Ovary (tissue), 9 donors: Measurements from ENCODE around the gene SELENOW. TPM values are rescaled to one million over a fixed set of nuclear protein-coding genes. Genes with fewer than 3 reads are reported as not detected.
"Not testable (repeated sequence)": the region's sequence is repeated elsewhere in the genome, so short reads cannot be mapped to it uniquely, and the experiment has no call there.

Source experiments
- DNase-seq, 5 donors: peaks; one replicate each; pipeline ENCODE4 v3.0.0-alpha.2; 2019 to 2020
- H3K27ac ChIP-seq, 2 donors: fragments of 200-600 bp; one replicate each; pipeline versions ENCODE4 v1.5.1 to v1.8.0; 2019 to 2022
- H3K27me3 ChIP-seq: fragments of 200-600 bp; one replicate; pipeline ENCODE4 v1.8.0; 2022
- H3K36me3 ChIP-seq: fragments of 200-600 bp; sonication (generic); one replicate; pipeline ENCODE4 v1.5.1; 2019
- H3K4me1 ChIP-seq: one replicate; pipeline ENCODE4 v1.8.1; 2013; ENCODE audit warnings: mild to moderate bottlenecking, moderate library complexity; ENCODE audit not compliant: insufficient read depth
- H3K4me3 ChIP-seq: fragments of 200-600 bp; sonication (generic); one replicate; pipeline ENCODE4 v1.5.1; 2017
- H3K9me3 ChIP-seq, 2 donors: fragments of 200-600 bp in 1 of 2; sonication (generic) in 1 of 2; one replicate each; pipeline versions ENCODE4 v1.5.1 to v1.8.1; 2013 to 2019; ENCODE audit warnings: mild to moderate bottlenecking in 1 of 2, moderate library complexity in 1 of 2
- CTCF ChIP-seq, 3 donors: fragments of 450-650 bp in 2 of 3; fragments of 200-600 bp in 1 of 3; IDR thresholded peaks; one replicate each; pipeline versions ENCODE4 v1.5.1 to v1.8.0; 2016 to 2022; ENCODE audit warnings: antibody characterized with exemption in 3 of 3, mild to moderate bottlenecking in 1 of 3
- EP300 ChIP-seq: sonication (generic); formaldehyde crosslinking; IDR thresholded peaks from one replicate; pipeline ENCODE4 v1.6.1; 2017; ENCODE audit warnings: antibody characterized with exemption
- POLR2A ChIP-seq: fragments of 450-650 bp; IDR thresholded peaks from one replicate; pipeline ENCODE4 v1.6.1; 2017; ENCODE audit warnings: antibody characterized with exemption, mild to moderate bottlenecking, moderate library complexity
- WGBS, 3 donors: extraction: QIAGEN DNeasy Blood & Tissue Kit in 1 of 3; methylation state at CpG; one replicate each; pipeline versions ENCODE4 v1.1.5 to v1.1.7; 2013 to 2017; 5-methylcytosine and 5-hydroxymethylcytosine counted together
- intact Hi-C, 4 donors: fragments of 100-400 bp; cut with DNase I; formaldehyde crosslinking; loops; one replicate each; pipeline versions ENCODE4 v1.11.0 to v1.15.1; 2022 to 2023
- polyA plus RNA-seq, 2 donors: library from polyadenylated mRNA; stranded (reverse); fragments of 200-250 nt in 1 of 2; fragments of 350-450 nt in 1 of 2; fragmentation: Illumina TruSeq in 1 of 2; extraction: RNeasy Lipid Tissue Mini Kit (QIAGEN cat#74804) in 1 of 2; gene quantifications; one replicate each; pipeline ENCODE4 v1.2.3, GENCODE V29; 2013 to 2014
- total RNA-seq, 7 donors: library from RNA; depleted of rRNA in 2 of 7; stranded (reverse); fragments of >200 nt in 2 of 7; fragmentation: NEBNext Ultra II Directional in 3 of 7; extraction: Animal tissue kit (Norgen Biotek cat#: 25700) in 3 of 7; gene quantifications; one replicate each; pipeline versions ENCODE4 v1.1.0 to v1.2.4, GENCODE V29; 2016 to 2023
- donor health status: DM: no; HTN: no; CAD: no; lungs with moderate emphysema.
- donor health status: DM: no; HTN: no; CAD: no.
- donor health status: Bipolar disorder and iron deficiency.
- donor health status: DM: yes; HTN: yes; CAD: no.
- donor health status: DM: no; HTN: no; CAD: no.
- donor health status: DM: yes; HTN: yes; CAD: no.

The SELENOW gene
- total and polyA plus RNA-seq, 9 donors = 169 to 412 (median 257) TPM

GRCh38 chr19:47801270-47801669 is 22.8 kb downstream of the SELENOW start:
- whole genome bisulfite sequencing, 3 donors = 90 to 94% (median 93%) methylated on average over 4 of the region's 4 CpGs
- Histone ChIP-seq H3K36me3 (no peaks in the 10 kb centered on the region), H3K4me1 (no peaks in the 10 kb centered on the region), H3K9me3 (no peaks in the 10 kb centered on the region), H3K4me3 (no peak overlapping the region), H3K27me3 (no peaks in the 10 kb centered on the region), H3K27ac (no peak overlapping the region)
- no peak for DNase-seq
- intact Hi-C loops = no loop called here
- TF ChIP-seq POLR2A (no peak), EP300 (no peak), CTCF (IDR thresholded peaks at IDR 0.05) (no peak)

- Histone ChIP-seq H3K4me1 (no peaks in the 10 kb centered on the region), H3K4me3 (no peak overlapping the region), H3K9me3 (no peaks in the 10 kb centered on the region), H3K36me3 (no peaks in the 10 kb centered on the region), H3K27ac (no peak overlapping the region), H3K27me3 (no peaks in the 10 kb centered on the region)
- 85 to 87% (median 87%) methylated on average over 19 to 25 of the region's 25 CpGs for WGBS, 3 donors
- no peak for DNase-seq
- intact Hi-C loops = no loop called here
- TF ChIP-seq EP300 = no peak
Measured at GRCh38 chr19:47802521-47803043, 24.1 kb downstream of the SELENOW start.

- intact Hi-C loops, H3K27me3 ChIP-seq, H3K9me3 ChIP-seq, H3K4me1 ChIP-seq, DNase-seq, H3K27ac ChIP-seq, H3K36me3 ChIP-seq, H3K4me3 ChIP-seq: not testable (repeated sequence)
- WGBS, 3 donors = 83 to 84% methylated on average over 17 to 21 of the region's 21 CpGs; no CpG with 5 or more reads in 1 of the 3 donors
Measured at GRCh38 chr19:47803148-47803547, 24.6 kb downstream of the SELENOW start.

- H3K9me3 ChIP-seq, DNase-seq, intact Hi-C loops, H3K4me1 ChIP-seq, H3K36me3 ChIP-seq, H3K27me3 ChIP-seq, H3K4me3 ChIP-seq, H3K27ac ChIP-seq: not testable (repeated sequence)
- 93% methylated on average over 12 of the region's 12 CpGs; no CpG with 5 or more reads in 2 of the 3 donors for WGBS, 3 donors
Measured at GRCh38 chr19:47803671-47804070, 25.2 kb downstream of the SELENOW start.

- DNase-seq, H3K36me3 ChIP-seq, H3K4me3 ChIP-seq, intact Hi-C loops, H3K27ac ChIP-seq, H3K4me1 ChIP-seq, H3K27me3 ChIP-seq, H3K9me3 ChIP-seq: not testable (repeated sequence)
- WGBS, 3 donors = 69 to 81% (median 74%) methylated on average over 4 to 5 of the region's 5 CpGs
Measured at GRCh38 chr19:47804451-47804850, 25.9 kb downstream of the SELENOW start, which contains the start of gene TPRX1. TPRX1 (minus strand) TSS chr19:47804551; CDS start chr19:47804539, 12 bp downstream.

GRCh38 chr19:47805313-47805712 is 26.8 kb downstream of the SELENOW start:
- intact Hi-C loops = no loop called here
- Histone ChIP-seq H3K27me3 (no peaks in the 10 kb centered on the region), H3K9me3 (no peaks in the 10 kb centered on the region), H3K4me1 (no peaks in the 10 kb centered on the region), H3K27ac (no peak overlapping the region), H3K36me3 (no peaks in the 10 kb centered on the region), H3K4me3 (no peak overlapping the region)
- no peak for DNase-seq
- TF ChIP-seq CTCF (IDR thresholded peaks at IDR 0.05) = no peak
- no peak for TF ChIP-seq EP300
- no peak for TF ChIP-seq POLR2A
- 81 to 89% (median 87%) methylated on average over 10 of the region's 10 CpGs for WGBS, 3 donors
